ENCODE measurements around the gene NFIB. TPM values are rescaled to one million over a fixed set of nuclear protein-coding genes. Genes with fewer than 3 reads are reported as not detected.

NFIB gene
- total RNA-seq, 2 experiments from 2014 or later: not detected

DNA sequence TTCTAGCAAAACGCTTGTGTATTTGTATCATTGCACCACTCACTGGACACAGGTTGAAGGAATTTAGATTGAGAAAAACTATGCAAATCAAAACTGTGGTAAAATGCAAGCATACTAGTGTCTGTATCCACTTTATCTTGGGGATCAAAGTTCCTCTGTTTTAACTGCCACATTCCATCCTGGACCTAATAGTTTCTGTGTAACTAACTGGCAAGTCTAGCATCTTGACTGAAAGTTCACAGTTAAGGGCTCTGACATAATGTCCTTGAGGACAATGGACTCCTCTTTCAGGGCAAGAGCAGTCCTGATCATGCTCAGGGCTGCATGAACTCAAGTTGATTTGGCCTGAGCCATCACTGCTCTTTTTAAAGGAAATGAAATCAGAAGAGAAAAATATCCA, 30.7 kb downstream of the NFIB start:
- peaks cover 17% of the 10 kb centered on the region for H3K27me3 Mint-ChIP-seq
- no peak overlapping the region for H3K4me3 Mint-ChIP-seq
- ATAC-seq: no peak
- DNase-seq: no peak
- no peaks in the 10 kb centered on the region for H3K36me3 Mint-ChIP-seq (ENCODE audit: low read depth)
- intact Hi-C loops (cut with DNase I, micrococcal nuclease): no loop called here
- no peaks in the 10 kb centered on the region for H3K4me1 Mint-ChIP-seq
- ChIA-PET POLR2A (no interaction called here), CTCF (interaction anchor here (0.7 kb wide), 1 partner anchor 374 kb away, joined by 3 read pairs; no protein-coding TSS in a partner anchor)
- no peak overlapping the region for H3K27ac Mint-ChIP-seq
- no peaks in the 10 kb centered on the region for H3K9me3 Mint-ChIP-seq (ENCODE audit: low read depth)

DNA sequence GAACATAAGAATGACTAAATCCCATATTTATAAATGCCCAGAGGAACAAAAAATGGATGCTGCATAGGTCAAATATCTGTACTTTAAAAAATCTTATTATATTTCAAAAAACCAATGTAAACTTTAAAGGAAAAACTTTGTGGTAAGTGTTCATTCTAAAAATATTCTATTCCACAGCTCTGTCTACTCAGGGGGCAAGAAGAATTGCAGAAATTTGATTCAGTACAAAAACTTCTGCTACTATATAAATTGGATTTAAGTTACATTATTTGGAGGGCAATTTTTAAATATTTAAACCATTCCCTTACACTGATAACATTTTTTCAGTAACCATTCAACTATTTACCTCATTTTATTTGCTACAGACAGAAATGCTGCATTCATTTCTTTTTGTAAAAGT, 32.1 kb downstream of the NFIB start:
- H3K4me1 Mint-ChIP-seq: no peaks in the 10 kb centered on the region
- H3K4me3 Mint-ChIP-seq: no peak overlapping the region
- ChIA-PET CTCF (no interaction called here), POLR2A (no interaction called here)
- no peaks in the 10 kb centered on the region for H3K9me3 Mint-ChIP-seq (ENCODE audit: low read depth)
- no peak overlapping the region for H3K27ac Mint-ChIP-seq
- intact Hi-C loops (cut with DNase I, micrococcal nuclease): no loop called here
- DNase-seq: no peak
- no peak for ATAC-seq
- no peaks in the 10 kb centered on the region for H3K36me3 Mint-ChIP-seq (ENCODE audit: low read depth)
- peaks cover 21% of the 10 kb centered on the region for H3K27me3 Mint-ChIP-seq

DNA sequence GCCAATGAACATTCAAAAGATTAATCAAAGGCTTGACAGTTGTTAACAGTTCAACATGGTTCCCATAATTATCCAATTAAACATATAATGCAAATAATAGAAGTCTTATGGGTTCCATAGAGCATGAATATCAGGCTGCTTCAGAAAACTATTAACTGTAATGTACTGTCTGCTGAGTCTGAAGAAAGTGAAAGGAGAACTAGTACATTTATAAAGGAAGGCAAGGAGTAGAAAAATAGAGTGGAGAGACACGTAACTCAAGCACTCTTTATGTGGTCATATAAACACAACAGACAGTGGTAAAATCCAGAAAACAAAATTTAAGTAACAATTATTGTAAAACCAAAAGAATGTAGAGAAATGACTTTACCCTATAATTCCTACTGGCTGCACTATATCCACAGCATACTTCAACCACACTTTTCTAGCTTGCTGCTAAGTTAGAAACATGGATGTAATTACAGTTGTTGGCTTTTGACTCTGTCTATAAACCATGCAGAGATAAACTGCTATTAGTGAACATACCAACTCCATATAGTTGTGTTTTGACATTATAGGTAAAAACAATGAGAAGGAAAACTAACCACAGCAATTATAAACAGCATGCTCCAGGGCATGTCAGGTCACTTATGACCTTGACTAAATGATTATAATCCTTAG, 32.7 kb downstream of the NFIB start:
- intact Hi-C loops (cut with DNase I, micrococcal nuclease): no loop called here
- no peak overlapping the region for H3K4me3 Mint-ChIP-seq
- CTCF ChIA-PET: no interaction called here
- DNase-seq (no peak), ATAC-seq (no peak)
- POLR2A ChIA-PET: no interaction called here
- no peaks in the 10 kb centered on the region for H3K4me1 Mint-ChIP-seq
- H3K36me3 Mint-ChIP-seq (ENCODE audit: low read depth): no peaks in the 10 kb centered on the region
- no peaks in the 10 kb centered on the region for H3K9me3 Mint-ChIP-seq (ENCODE audit: low read depth)
- H3K27me3 Mint-ChIP-seq: peaks cover 17% of the 10 kb centered on the region
- no peak overlapping the region for H3K27ac Mint-ChIP-seq

DNA sequence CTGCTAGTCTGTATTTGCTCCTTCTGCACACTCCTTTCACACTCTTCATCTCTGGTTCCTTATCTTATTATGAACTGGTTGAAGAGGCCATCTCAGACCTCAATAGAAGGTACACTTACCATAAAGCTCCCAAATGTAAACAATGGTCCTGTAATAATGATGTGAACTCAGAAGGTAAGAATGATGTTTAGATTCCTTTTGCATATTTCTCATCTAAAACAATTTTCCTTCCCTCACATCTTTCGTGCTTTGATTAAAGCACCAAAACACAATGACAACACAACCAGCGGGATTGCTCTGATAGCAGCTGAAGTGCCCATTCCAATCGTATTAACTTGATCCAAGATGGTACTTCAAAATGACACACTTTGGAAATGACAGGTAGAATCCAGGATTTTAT, 34.3 kb downstream of the NFIB start:
- H3K36me3 Mint-ChIP-seq (ENCODE audit: low read depth): no peaks in the 10 kb centered on the region
- intact Hi-C loops (cut with DNase I, micrococcal nuclease): no loop called here
- ChIA-PET POLR2A (no interaction called here), CTCF (no interaction called here)
- H3K4me1 Mint-ChIP-seq: no peaks in the 10 kb centered on the region
- H3K4me3 Mint-ChIP-seq: no peak overlapping the region
- DNase-seq (no peak), ATAC-seq (no peak)
- H3K9me3 Mint-ChIP-seq (ENCODE audit: low read depth): no peaks in the 10 kb centered on the region
- H3K27me3 Mint-ChIP-seq: peaks cover 22% of the 10 kb centered on the region
- no peak overlapping the region for H3K27ac Mint-ChIP-seq

DNA sequence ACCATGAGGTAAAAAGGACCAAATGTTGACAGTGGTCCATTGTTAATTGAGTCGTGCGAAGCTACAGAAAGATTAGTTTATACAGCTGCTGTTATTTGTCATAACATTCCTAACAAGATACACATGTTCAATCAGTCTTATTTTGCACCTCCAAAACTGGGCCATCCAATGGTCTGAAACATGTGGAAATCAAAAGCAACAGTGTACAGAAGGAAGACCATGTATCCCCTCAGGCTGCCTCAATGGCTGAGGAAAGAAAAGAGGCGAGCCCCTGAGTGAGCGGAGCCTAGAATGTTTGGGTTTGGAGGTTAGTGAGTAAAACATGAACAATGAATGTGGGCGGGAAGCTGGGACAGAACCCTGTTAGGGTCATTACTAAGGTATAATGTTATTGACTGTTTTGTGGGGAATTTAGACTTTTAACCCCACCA, 35.6 kb downstream of the NFIB start:
- Mint-ChIP-seq H3K27me3 (peaks cover 20% of the 10 kb centered on the region), H3K4me3 (no peak overlapping the region), H3K27ac (no peak overlapping the region), H3K36me3 (ENCODE audit: low read depth) (no peaks in the 10 kb centered on the region), H3K4me1 (peaks cover 5% of the 10 kb centered on the region), H3K9me3 (ENCODE audit: low read depth) (no peaks in the 10 kb centered on the region)
- CTCF ChIA-PET: no interaction called here
- POLR2A ChIA-PET: no interaction called here
- DNase-seq (no peak), ATAC-seq (no peak)
- intact Hi-C loops (cut with DNase I, micrococcal nuclease): no loop called here

DNA sequence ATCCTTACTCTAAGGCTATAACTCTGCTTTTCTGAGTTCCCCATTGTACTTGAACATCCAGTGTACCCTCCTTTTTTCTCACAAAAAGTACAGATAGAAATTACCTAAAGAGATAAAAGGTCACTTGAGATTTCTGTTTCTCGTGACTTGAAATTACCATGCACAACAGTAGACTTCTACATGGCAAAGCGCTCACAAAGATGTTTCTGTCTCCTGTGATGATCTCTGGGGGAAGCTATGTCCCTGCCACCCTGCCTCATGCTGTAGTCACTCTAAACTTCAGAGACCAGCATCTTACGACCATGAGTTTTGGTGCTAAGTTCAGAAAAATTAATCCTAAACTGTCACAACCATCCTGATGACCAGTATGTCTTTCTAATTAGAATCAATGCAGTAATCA, 36.2 kb downstream of the NFIB start:
- Mint-ChIP-seq H3K4me1 (peaks cover 5% of the 10 kb centered on the region), H3K9me3 (ENCODE audit: low read depth) (no peaks in the 10 kb centered on the region), H3K27ac (no peak overlapping the region), H3K36me3 (ENCODE audit: low read depth) (no peaks in the 10 kb centered on the region), H3K27me3 (peaks cover 24% of the 10 kb centered on the region), H3K4me3 (no peak overlapping the region)
- DNase-seq: no peak
- ChIA-PET CTCF (no interaction called here), POLR2A (no interaction called here)
- ATAC-seq: no peak
- intact Hi-C loops (cut with DNase I, micrococcal nuclease): no loop called here

DNA sequence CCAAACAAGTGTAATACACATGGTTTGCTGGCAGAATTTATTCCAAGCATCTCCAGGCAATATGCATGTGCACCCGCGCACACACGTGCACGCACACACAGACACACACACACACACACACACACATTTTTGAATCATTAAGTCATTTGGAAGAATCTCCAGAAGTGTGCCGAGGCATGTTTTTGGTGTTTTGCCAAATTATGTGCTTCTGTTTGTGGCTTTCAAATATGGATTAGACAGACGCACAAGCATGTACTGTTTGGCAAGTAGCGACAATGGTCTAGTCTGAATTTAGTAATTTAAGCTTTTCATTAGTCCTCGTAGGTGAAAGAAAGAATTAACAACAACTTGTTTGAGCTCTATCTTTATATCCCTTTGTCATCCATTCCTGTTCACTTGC, 36.7 kb downstream of the NFIB start:
- CTCF ChIA-PET: interaction anchor here (1.5 kb wide), 1 partner anchor 11 kb away, joined by 5 read pairs; no protein-coding TSS in a partner anchor

DNA sequence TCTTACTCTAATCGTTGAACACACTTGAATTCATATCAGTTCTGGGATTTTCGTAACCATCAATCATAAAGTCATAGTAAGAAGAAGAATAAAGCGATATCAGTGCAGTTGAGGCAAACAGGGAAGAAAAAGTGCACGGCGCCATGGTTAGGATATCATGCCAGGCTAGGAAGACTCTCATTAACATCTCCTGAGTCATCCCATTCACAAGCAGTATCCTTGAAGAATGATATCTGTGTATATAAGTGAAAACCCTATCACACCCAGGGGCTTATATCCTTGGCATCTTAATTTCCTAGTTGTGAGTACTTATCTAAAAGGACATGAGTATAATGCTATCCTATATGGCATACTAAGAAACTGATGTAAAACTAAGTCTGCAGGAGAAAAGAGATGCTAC, 38.6 kb downstream of the NFIB start:
- ATAC-seq (no peak), DNase-seq (no peak)
- CTCF ChIA-PET: no interaction called here
- H3K9me3 Mint-ChIP-seq (ENCODE audit: low read depth): no peaks in the 10 kb centered on the region
- no peaks in the 10 kb centered on the region for H3K36me3 Mint-ChIP-seq (ENCODE audit: low read depth)
- POLR2A ChIA-PET: no interaction called here
- no peak overlapping the region for H3K4me3 Mint-ChIP-seq
- intact Hi-C loops (cut with DNase I, micrococcal nuclease): no loop called here
- H3K27ac Mint-ChIP-seq: no peak overlapping the region
- H3K27me3 Mint-ChIP-seq: peaks cover 31% of the 10 kb centered on the region
- peaks cover 5% of the 10 kb centered on the region for H3K4me1 Mint-ChIP-seq

More for the DNA sequence above, 36.7 kb downstream of the NFIB start:
- ATAC-seq (no peak), DNase-seq (no peak)
- Mint-ChIP-seq H3K9me3 (ENCODE audit: low read depth) (no peaks in the 10 kb centered on the region), H3K4me3 (no peak overlapping the region), H3K4me1 (peaks cover 5% of the 10 kb centered on the region), H3K27ac (no peak overlapping the region), H3K36me3 (ENCODE audit: low read depth) (no peaks in the 10 kb centered on the region), H3K27me3 (peaks cover 25% of the 10 kb centered on the region)
- intact Hi-C loops (cut with DNase I, micrococcal nuclease): no loop called here
- POLR2A ChIA-PET: no interaction called here

DNA sequence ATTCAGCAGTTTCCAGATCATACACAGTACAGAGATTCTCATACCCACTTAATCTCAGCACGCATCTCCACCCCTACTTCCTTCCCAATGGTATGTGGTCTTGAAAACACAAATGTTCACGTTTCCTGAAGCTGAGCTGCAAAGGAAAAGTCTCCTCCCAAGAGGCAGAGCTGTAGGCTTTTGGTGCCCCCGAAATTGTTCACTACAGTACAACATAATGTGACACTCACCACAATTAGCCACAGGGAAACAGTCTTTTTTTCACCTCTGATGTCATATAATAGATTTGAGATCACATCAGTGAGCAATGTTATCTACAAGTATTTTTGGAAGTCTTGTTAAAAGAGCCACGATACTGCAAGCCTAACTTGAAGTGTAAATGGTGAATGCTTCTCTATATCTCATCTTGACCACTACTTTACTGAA, 40.2 kb downstream of the NFIB start:
- intact Hi-C loops (cut with DNase I, micrococcal nuclease): no loop called here
- H3K4me3 Mint-ChIP-seq: no peak overlapping the region
- ATAC-seq (no peak), DNase-seq (no peak)
- peaks cover 28% of the 10 kb centered on the region for H3K27me3 Mint-ChIP-seq
- ChIA-PET CTCF (no interaction called here), POLR2A (no interaction called here)
- peaks cover 5% of the 10 kb centered on the region for H3K4me1 Mint-ChIP-seq
- no peak overlapping the region for H3K27ac Mint-ChIP-seq
- H3K36me3 Mint-ChIP-seq (ENCODE audit: low read depth): no peaks in the 10 kb centered on the region
- no peaks in the 10 kb centered on the region for H3K9me3 Mint-ChIP-seq (ENCODE audit: low read depth)

DNA sequence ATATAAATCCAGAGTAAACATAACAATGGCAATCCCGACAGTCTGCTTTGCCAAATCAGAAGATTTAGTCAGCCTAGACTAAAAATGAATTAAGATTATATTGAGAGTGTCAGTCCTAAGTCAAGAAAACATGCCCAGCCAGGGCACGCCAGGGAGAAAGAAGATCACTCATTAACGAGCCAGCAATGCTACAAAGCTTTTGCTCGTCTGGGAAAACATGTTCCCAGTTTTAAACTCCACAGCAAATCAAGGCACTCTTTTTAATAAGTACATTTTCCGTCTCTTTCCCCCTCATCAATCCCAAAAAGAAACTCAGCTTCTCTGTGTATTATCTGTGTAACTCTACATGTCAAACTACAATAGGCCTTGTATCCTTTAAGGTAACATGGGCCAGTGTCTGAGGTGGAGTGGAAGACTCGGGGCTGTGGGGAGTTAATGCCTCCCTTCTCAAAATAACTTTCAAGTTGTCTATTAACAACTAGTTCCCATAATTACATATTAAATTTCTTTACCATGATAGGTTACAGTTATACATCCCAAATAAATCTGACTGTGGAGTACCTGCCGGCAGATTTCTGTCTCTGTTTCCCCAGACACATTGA, 40.9 kb downstream of the NFIB start:
- ChIA-PET POLR2A (no interaction called here), CTCF (no interaction called here)

DNA sequence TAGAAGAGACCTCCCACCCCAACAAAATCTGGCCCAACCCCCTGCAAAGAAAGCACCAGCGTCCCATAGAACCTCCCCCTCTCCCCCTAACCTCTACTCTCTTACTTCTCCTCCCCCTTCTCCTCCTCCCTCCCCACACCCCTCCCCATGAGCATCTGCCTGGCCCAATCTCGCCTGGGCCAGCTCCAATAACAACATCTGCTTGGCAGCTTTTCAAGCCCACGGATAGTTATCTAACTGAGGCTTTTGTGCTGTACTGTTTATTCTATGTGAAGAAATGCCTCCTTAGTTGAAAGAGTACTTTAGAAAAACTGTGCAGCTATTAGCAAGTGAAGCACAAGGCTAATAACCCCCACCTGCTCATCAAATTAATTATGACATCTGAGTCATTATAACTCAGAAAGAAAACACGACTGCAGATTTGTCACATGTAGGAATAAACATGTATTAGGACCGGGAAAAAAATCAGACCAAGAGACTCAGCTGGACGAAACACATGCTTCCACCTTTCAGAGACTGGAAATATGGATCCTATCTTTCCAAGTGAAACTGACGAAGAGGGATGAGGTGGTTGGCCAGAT, 42.8 kb downstream of the NFIB start:
- H3K36me3 Mint-ChIP-seq (ENCODE audit: low read depth): no peaks in the 10 kb centered on the region
- no peak overlapping the region for H3K27ac Mint-ChIP-seq
- POLR2A ChIA-PET: no interaction called here
- H3K4me1 Mint-ChIP-seq: peaks cover 5% of the 10 kb centered on the region
- no peak overlapping the region for H3K4me3 Mint-ChIP-seq
- intact Hi-C loops (cut with DNase I, micrococcal nuclease): no loop called here
- ATAC-seq (no peak), DNase-seq (no peak)
- peaks cover 25% of the 10 kb centered on the region for H3K27me3 Mint-ChIP-seq
- no peaks in the 10 kb centered on the region for H3K9me3 Mint-ChIP-seq (ENCODE audit: low read depth)
- CTCF ChIA-PET: no interaction called here

More for the DNA sequence above, 40.9 kb downstream of the NFIB start:
- Mint-ChIP-seq H3K27ac (no peak overlapping the region), H3K4me3 (no peak overlapping the region), H3K9me3 (ENCODE audit: low read depth) (no peaks in the 10 kb centered on the region), H3K36me3 (ENCODE audit: low read depth) (no peaks in the 10 kb centered on the region), H3K4me1 (peaks cover 5% of the 10 kb centered on the region), H3K27me3 (peaks cover 28% of the 10 kb centered on the region)
- ATAC-seq (no peak), DNase-seq (no peak)
- intact Hi-C loops (cut with DNase I, micrococcal nuclease): no loop called here

DNA sequence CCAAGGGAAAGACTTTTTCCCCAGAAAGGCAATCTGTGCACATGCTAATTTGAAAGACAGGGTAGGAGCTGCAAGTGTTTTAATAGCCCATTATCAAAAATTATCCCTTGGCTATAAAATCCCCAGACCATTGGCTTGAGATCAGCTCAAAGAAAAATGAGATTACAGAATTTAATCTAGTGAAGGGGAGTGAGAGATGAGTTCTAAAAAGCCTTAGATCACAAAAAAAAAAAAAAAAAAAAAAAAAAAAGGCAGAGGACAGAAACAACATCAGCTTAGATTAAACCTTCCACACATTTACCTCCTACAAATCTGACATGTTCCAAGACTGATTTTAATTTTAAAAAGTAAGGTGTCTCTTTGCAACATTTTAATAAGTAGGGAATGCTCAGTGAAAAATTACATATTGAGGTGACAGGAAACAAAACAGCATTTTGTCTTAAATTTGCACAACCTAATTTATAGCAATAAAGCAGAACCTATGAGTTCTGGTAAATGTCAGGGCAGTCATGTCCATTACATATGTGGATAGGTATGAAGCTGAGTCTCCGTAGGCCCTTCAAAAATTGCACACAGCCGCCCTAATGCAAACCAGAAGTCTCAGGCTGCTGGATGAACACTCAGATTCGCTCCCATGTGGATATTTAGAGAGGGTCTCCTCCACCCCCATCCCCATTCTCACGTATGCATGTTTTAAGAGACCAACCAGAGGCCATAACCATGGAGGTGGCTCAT, 43.4 kb downstream of the NFIB start:
- Mint-ChIP-seq H3K4me3 (no peak overlapping the region), H3K36me3 (ENCODE audit: low read depth) (no peaks in the 10 kb centered on the region), H3K27ac (no peak overlapping the region), H3K27me3 (peaks cover 25% of the 10 kb centered on the region), H3K4me1 (peaks cover 5% of the 10 kb centered on the region), H3K9me3 (ENCODE audit: low read depth) (no peaks in the 10 kb centered on the region)
- no peak for ATAC-seq
- DNase-seq: no peak
- ChIA-PET POLR2A (no interaction called here), CTCF (no interaction called here)
- intact Hi-C loops (cut with DNase I, micrococcal nuclease): no loop called here

Data from activated CD4-positive, alpha-beta T cell treated with anti-CD3 and anti-CD28 coated beads for 36 hours (primary cell).